SKM-1 (cell line): ENCODE results near the gene TREM1.
"Not testable (repeated sequence)": the region's sequence is repeated elsewhere in the genome, so short reads cannot be mapped to it uniquely, and the experiment has no call there.

Source experiments
- DNase-seq: peaks from one replicate; lab custom pipeline; 2025; ENCODE audit not compliant: unreplicated experiment; lab: John Stamatoyannopoulos, UW

TREM1 gene

GRCh38 chr6:41262401-41262800 is 24.1 kb downstream of the TREM1 start:
- no peak for DNase-seq

GRCh38 chr6:41258196-41258493 is 28.3 kb downstream of the TREM1 start:
- DNase-seq: no peak

GRCh38 chr6:41257369-41258195 is 28.9 kb downstream of the TREM1 start:
- no peak for DNase-seq

- no peak for DNase-seq
These were observed 30.1 kb downstream of the TREM1 start for GRCh38 chr6:41256383-41256782.

GRCh38 chr6:41255638-41256246 is 30.7 kb downstream of the TREM1 start:
- no peak for DNase-seq

- DNase-seq: no peak
These were observed 31.4 kb downstream of the TREM1 start for GRCh38 chr6:41255110-41255509.

GRCh38 chr6:41252401-41253169 is 33.9 kb downstream of the TREM1 start:
- DNase-seq: no peak

- DNase-seq: no peak
These were observed 38.4 kb downstream of the TREM1 start for GRCh38 chr6:41247882-41248705.

GRCh38 chr6:41247288-41247865 is 39.1 kb downstream of the TREM1 start:
- no peak for DNase-seq

- DNase-seq: not testable (repeated sequence)
These were observed 40.0 kb downstream of the TREM1 start for GRCh38 chr6:41246529-41246928.

- no peak for DNase-seq
These were observed 46.9 kb downstream of the TREM1 start for GRCh38 chr6:41239467-41240159.

- DNase-seq: no peak
These were observed 49.4 kb downstream of the TREM1 start for GRCh38 chr6:41237128-41237527.

GRCh38 chr6:41236276-41236675 is 50.2 kb downstream of the TREM1 start:
- DNase-seq: no peak

- DNase-seq: no peak
These were observed 53.8 kb downstream of the TREM1 start for GRCh38 chr6:41232667-41233066.

GRCh38 chr6:41231246-41231645 is 55.2 kb downstream of the TREM1 start:
- no peak for DNase-seq

GRCh38 chr6:41229721-41230120 is 56.8 kb downstream of the TREM1 start:
- DNase-seq: no peak

GRCh38 chr6:41228616-41229015 is 57.9 kb downstream of the TREM1 start:
- no peak for DNase-seq

GRCh38 chr6:41228096-41228495 is 58.4 kb downstream of the TREM1 start, which contains the start of gene TREML4:
TREML4 (plus strand) TSS chr6:41228349; CDS start chr6:41228428, 79 bp downstream.
- no peak for DNase-seq

GRCh38 chr6:41226752-41227151 is 59.7 kb downstream of the TREM1 start:
- DNase-seq: no peak

- DNase-seq: no peak
These were observed 61.7 kb downstream of the TREM1 start for GRCh38 chr6:41224800-41225199.
